ENCODE measurements around the gene SLC8B1. TPM values are rescaled to one million over a fixed set of nuclear protein-coding genes. Genes with fewer than 3 reads are reported as not detected.

Gene SLC8B1
- total RNA-seq, 1 experiment from 2014 or later: 15.7 TPM

GRCh38 chr12:113332688-113333417 is 2.1 kb downstream of the SLC8B1 start:
- Mint-ChIP-seq H3K27me3 (ENCODE audit: insufficient read depth, unreplicated experiment) (no peaks in the 10 kb centered on the region), H3K9me3 (ENCODE audit: unreplicated experiment) (no peaks in the 10 kb centered on the region), H3K36me3 (ENCODE audit: insufficient read depth, unreplicated experiment) (peaks cover 41% of the 10 kb centered on the region), H3K4me3 (ENCODE audit: unreplicated experiment) (no peak overlapping the region), H3K27ac (ENCODE audit: low read depth, unreplicated experiment) (no peak overlapping the region), H3K4me1 (ENCODE audit: insufficient read depth, unreplicated experiment) (peaks cover 5% of the 10 kb centered on the region)
- no peak for DNase-seq (ENCODE audit: unreplicated experiment)
- intact Hi-C loops (cut with micrococcal nuclease): loop anchor here (5.0 to 10.0 kb wide), 2 partner anchors 89 to 108 kb away; partner anchors contain the start of genes SDSL and TPCN1
- TF ChIP-seq CTCF (IDR thresholded peaks at IDR 0.05; ENCODE audit: unreplicated experiment): no peak
- ChIA-PET POLR2A (interaction anchor here (1.2 kb wide), 1 partner anchor 8 kb away, joined by 3 read pairs; no protein-coding TSS in a partner anchor), CTCF (interaction anchor here (0.6 to 1.2 kb wide), 2 partner anchors 22 to 61 kb away, joined by 3 to 4 read pairs; no protein-coding TSS in a partner anchor)
- no TSS peak for BruUV-seq (replicated peaks)

- no peak overlapping the region for H3K27ac Mint-ChIP-seq (ENCODE audit: low read depth, unreplicated experiment)
- no peak overlapping the region for H3K4me3 Mint-ChIP-seq (ENCODE audit: unreplicated experiment)
- no TSS peak for BruUV-seq (replicated peaks)
- TF ChIP-seq CTCF (IDR thresholded peaks at IDR 0.05; ENCODE audit: unreplicated experiment): no peak
- intact Hi-C loops (cut with micrococcal nuclease): loop anchor here (5.0 to 10.0 kb wide), 2 partner anchors 92 to 106 kb away; partner anchors contain the start of genes SDSL and TPCN1
- POLR2A ChIA-PET: no interaction called here
- no peak for DNase-seq (ENCODE audit: unreplicated experiment)
- H3K9me3 Mint-ChIP-seq (ENCODE audit: unreplicated experiment): no peaks in the 10 kb centered on the region
- CTCF ChIA-PET: no interaction called here
- H3K4me1 Mint-ChIP-seq (ENCODE audit: insufficient read depth, unreplicated experiment): peaks cover 5% of the 10 kb centered on the region
- peaks cover 44% of the 10 kb centered on the region for H3K36me3 Mint-ChIP-seq (ENCODE audit: insufficient read depth, unreplicated experiment)
- H3K27me3 Mint-ChIP-seq (ENCODE audit: insufficient read depth, unreplicated experiment): no peaks in the 10 kb centered on the region
These were observed 4.4 kb downstream of the SLC8B1 start for GRCh38 chr12:113330505-113330904.

- CTCF ChIA-PET: interaction anchor here (0.6 kb wide), 1 partner anchor 281 kb away, joined by 3 read pairs; no protein-coding TSS in a partner anchor
- no peak overlapping the region for H3K4me3 Mint-ChIP-seq (ENCODE audit: unreplicated experiment)
- intact Hi-C loops (cut with micrococcal nuclease): loop anchor here (5.0 to 10.0 kb wide), 2 partner anchors 92 to 105 kb away; partner anchors contain the start of genes SDSL and TPCN1
These were observed 5.0 kb downstream of the SLC8B1 start for GRCh38 chr12:113329791-113330417.

More at GRCh38 chr12:113329791-113330417, 5.0 kb downstream of the SLC8B1 start:
- Mint-ChIP-seq H3K4me1 (ENCODE audit: insufficient read depth, unreplicated experiment) (peaks cover 5% of the 10 kb centered on the region), H3K9me3 (ENCODE audit: unreplicated experiment) (no peaks in the 10 kb centered on the region), H3K36me3 (ENCODE audit: insufficient read depth, unreplicated experiment) (peaks cover 46% of the 10 kb centered on the region), H3K27ac (ENCODE audit: low read depth, unreplicated experiment) (no peak overlapping the region), H3K27me3 (ENCODE audit: insufficient read depth, unreplicated experiment) (no peaks in the 10 kb centered on the region)
- no peak for TF ChIP-seq CTCF (IDR thresholded peaks at IDR 0.05; ENCODE audit: unreplicated experiment)
- POLR2A ChIA-PET: interaction anchor here (0.7 to 1.0 kb wide), 2 partner anchors 11 to 38 kb away, joined by 3 to 5 read pairs; no protein-coding TSS in a partner anchor
- BruUV-seq (replicated peaks): no TSS peak
- no peak for DNase-seq (ENCODE audit: unreplicated experiment)
